Loucy (cell line): ENCODE results near the gene NEDD4.

ENCODE experiments used
- H2AFZ ChIP-seq: fragments of 200-600 bp; sonication (generic); 2 replicates; pipeline ENCODE4 v1.6.0; 2016; ENCODE audit warnings: antibody characterized with exemption, mild to moderate bottlenecking, low read length, moderate library complexity
- H3F3A ChIP-seq: fragments of 200-600 bp; 2 replicates; pipeline ENCODE4 v1.6.0; 2016; ENCODE audit warnings: antibody characterized with exemption, low read depth, mild to moderate bottlenecking
- H3K27me3 ChIP-seq: fragments of 200-600 bp; sonication (generic); 2 replicates; pipeline ENCODE4 v1.6.1; 2014; ENCODE audit warnings: low read length, mild to moderate bottlenecking; ENCODE audit not compliant: insufficient read depth, poor library complexity, severe bottlenecking
- H3K36me3 ChIP-seq: fragments of 200-600 bp; sonication (generic); 2 replicates; pipeline ENCODE4 v1.6.1; 2016; ENCODE audit warnings: low read length; ENCODE audit not compliant: insufficient read depth
- H3K4me1 ChIP-seq: fragments of 200-600 bp; sonication (generic); 2 replicates; pipeline ENCODE4 v1.5.1; 2014; ENCODE audit warnings: low read length, mild to moderate bottlenecking; ENCODE audit not compliant: insufficient read depth, poor library complexity, severe bottlenecking
- H3K4me2 ChIP-seq: fragments of 200-600 bp; sonication (generic); 2 replicates; pipeline ENCODE4 v1.6.0; 2014; ENCODE audit warnings: antibody characterized with exemption, low read length, low read depth, mild to moderate bottlenecking; ENCODE audit not compliant: poor library complexity, severe bottlenecking
- H3K4me3 ChIP-seq: fragments of 200-600 bp; sonication (generic); 2 replicates; pipeline ENCODE4 v1.5.1; 2014; ENCODE audit warnings: low read length, mild to moderate bottlenecking, mixed read lengths; ENCODE audit not compliant: poor library complexity, severe bottlenecking
- H3K79me2 ChIP-seq: fragments of 200-600 bp; sonication (generic); 2 replicates; pipeline ENCODE4 v1.6.1; 2014; ENCODE audit warnings: low read length; ENCODE audit not compliant: insufficient read depth
- H3K9ac ChIP-seq: fragments of 200-600 bp; sonication (generic); 2 replicates; pipeline ENCODE4 v1.6.0; 2014; ENCODE audit warnings: mild to moderate bottlenecking, low read depth, low read length, moderate library complexity; ENCODE audit not compliant: poor library complexity, severe bottlenecking
- H3K9me2 ChIP-seq: fragments of 200-600 bp; sonication (generic); replicated peaks from 2 replicates; pipeline ENCODE4 v1.6.1; 2016; ENCODE audit warnings: low read depth, low read length, mixed read lengths
- H3K9me3 ChIP-seq: fragments of 200-600 bp; sonication (generic); 2 replicates; pipeline ENCODE4 v1.6.1; 2014; ENCODE audit warnings: mild to moderate bottlenecking, antibody characterized with exemption, low read length, low read depth; ENCODE audit not compliant: insufficient read depth
- H4K20me1 ChIP-seq: fragments of 200-600 bp; sonication (generic); 2 replicates; pipeline ENCODE4 v1.6.0; 2014; ENCODE audit warnings: antibody characterized with exemption, low read length, mild to moderate bottlenecking; ENCODE audit not compliant: insufficient read depth, poor library complexity, severe bottlenecking
- CTCF ChIP-seq: fragments of 200-600 bp; sonication (generic); conservative IDR thresholded peaks from 2 replicates; pipeline ENCODE4 v1.5.1; 2014; ENCODE audit warnings: mild to moderate bottlenecking, antibody characterized with exemption, low read length
- EZH2phosphoT487 ChIP-seq: fragments of 200-600 bp; IDR thresholded peaks from 2 replicates; pipeline ENCODE4 v1.6.1; 2018; ENCODE audit warnings: antibody characterized with exemption, mild to moderate bottlenecking, moderate library complexity, borderline replicate concordance

Gene NEDD4

GRCh38 chr15:55780292-55780691, 213.1 kb downstream of the NEDD4 start:
- Histone ChIP-seq H3K27me3 (no peaks in the 10 kb centered on the region), H3K4me2 (no peak overlapping the region), H3K36me3 (no peaks in the 10 kb centered on the region), H3K9me3 (no peaks in the 10 kb centered on the region), H3K9me2 (no peaks in the 10 kb centered on the region), H3K9ac (no peak overlapping the region), H3F3A (no peaks in the 10 kb centered on the region), H3K4me1 (no peaks in the 10 kb centered on the region), H2AFZ (no peak overlapping the region), H3K79me2 (no peaks in the 10 kb centered on the region), H3K4me3 (no peak overlapping the region), H4K20me1 (no peaks in the 10 kb centered on the region)
- no peak for TF ChIP-seq EZH2phosphoT487
- TF ChIP-seq CTCF = no peak

DNA sequence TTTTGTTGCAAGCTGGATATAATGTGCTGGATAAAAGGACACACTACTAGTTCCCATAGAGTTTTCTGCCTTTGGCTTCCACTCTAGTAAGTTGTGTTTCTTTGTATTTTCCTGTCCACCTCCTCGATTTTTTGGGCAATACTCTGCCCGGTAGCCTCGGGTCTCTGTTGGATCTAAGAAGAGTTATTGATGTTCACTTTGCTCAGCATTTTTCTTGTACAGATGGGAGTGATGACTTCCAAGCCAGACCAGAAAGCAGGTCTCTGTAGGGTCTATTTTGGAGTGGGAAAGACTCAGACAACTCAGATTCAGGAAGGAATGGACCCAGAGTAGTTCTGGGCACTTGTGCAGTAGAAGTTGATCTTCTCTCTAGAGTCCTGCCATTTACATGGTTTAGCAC, 214.5 kb downstream of the NEDD4 start:
- Histone ChIP-seq H3K79me2 (no peaks in the 10 kb centered on the region), H3K4me3 (no peak overlapping the region), H3K4me2 (no peak overlapping the region), H3K9ac (no peak overlapping the region), H2AFZ (no peak overlapping the region), H3K36me3 (no peaks in the 10 kb centered on the region), H3K4me1 (no peaks in the 10 kb centered on the region), H4K20me1 (no peaks in the 10 kb centered on the region), H3K9me3 (no peaks in the 10 kb centered on the region), H3K9me2 (no peaks in the 10 kb centered on the region), H3K27me3 (no peaks in the 10 kb centered on the region), H3F3A (no peaks in the 10 kb centered on the region)
- TF ChIP-seq EZH2phosphoT487 (no peak), CTCF (no peak)
